SK-N-MC (cell line): ENCODE data around the gene SCAF11.
"Not testable (repeated sequence)": the region's sequence is repeated elsewhere in the genome, so short reads cannot be mapped to it uniquely, and the experiment has no call there.

Source experiments
- DNase-seq: peaks from one replicate; pipeline ENCODE4 v3.0.0-alpha.2; 2011; ENCODE audit warnings: low read depth, low spot score
- H3K27ac ChIP-seq: fragments of 200-600 bp; sonication (generic); 2 replicates; pipeline ENCODE4 v1.5.1; 2016; ENCODE audit warnings: mixed run types
- H3K36me3 ChIP-seq: fragments of 200-600 bp; sonication (generic); 2 replicates; pipeline ENCODE4 v1.6.1; 2017; ENCODE audit warnings: antibody characterized with exemption, low read length, mixed read lengths; ENCODE audit not compliant: insufficient read depth
- H3K4me3 ChIP-seq: fragments of 200-600 bp; sonication (generic); 2 replicates; pipeline ENCODE4 v1.5.1; 2016
- H3K9ac ChIP-seq: fragments of 200-600 bp; sonication (generic); 2 replicates; pipeline ENCODE4 v1.8.0; 2017; ENCODE audit warnings: mixed run types, mixed read lengths; ENCODE audit not compliant: insufficient read length
- H3K9me3 ChIP-seq: fragments of 200-600 bp; sonication (generic); 2 replicates; pipeline ENCODE4 v1.6.1; 2017; ENCODE audit warnings: low read depth, mild to moderate bottlenecking, antibody characterized with exemption, low read length, moderate library complexity, mixed read lengths
- EZH2 ChIP-seq: fragments of 200-600 bp; sonication (generic); IDR thresholded peaks from one replicate; pipeline ENCODE4 v1.6.1; 2017; ENCODE audit warnings: antibody characterized with exemption
- FOXP2 ChIP-seq: optimal IDR thresholded peaks from 2 replicates; pipeline ENCODE3; 2011; ENCODE audit warnings: mild to moderate bottlenecking, moderate library complexity; ENCODE audit not compliant: insufficient read depth; ENCODE audit errors: extremely low read length, control extremely low read depth
- POLR2AphosphoS5 ChIP-seq: IDR thresholded peaks from 2 replicates; pipeline ENCODE4 v1.6.1; 2012; ENCODE audit warnings: mild to moderate bottlenecking, low read depth, low read length, borderline replicate concordance

SCAF11 gene

DNA sequence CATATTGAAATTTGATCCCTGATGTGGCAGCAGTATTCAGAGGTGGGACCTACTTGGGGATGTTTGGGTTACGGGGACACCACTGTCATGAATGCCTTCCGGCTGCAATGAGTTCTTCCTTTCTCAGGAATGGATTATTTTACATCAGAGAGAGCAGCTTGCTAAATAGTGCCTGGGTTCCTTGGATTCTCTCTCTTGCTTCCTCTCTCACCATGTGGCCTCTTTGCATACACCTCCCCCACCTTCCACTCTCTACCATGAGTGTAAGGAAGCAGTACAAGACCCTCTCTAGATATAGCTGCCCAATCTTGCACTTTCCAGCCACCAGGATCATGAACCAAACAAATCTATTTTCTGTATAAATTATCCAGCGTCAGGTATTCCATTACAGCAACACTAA is 15.4 kb upstream of the SCAF11 start:
- Histone ChIP-seq H3K9me3 (no peaks in the 10 kb centered on the region), H3K4me3 (no peak overlapping the region), H3K9ac (no peak overlapping the region), H3K27ac (no peak overlapping the region), H3K36me3 (no peaks in the 10 kb centered on the region)
- TF ChIP-seq FOXP2: no peak
- TF ChIP-seq POLR2AphosphoS5: no peak
- no peak for TF ChIP-seq EZH2
- DNase-seq: no peak

GRCh38 chr12:46005151-46005797 is 14.9 kb upstream of the SCAF11 start:
- DNase-seq: no peak
- no peak overlapping the region for H3K4me3 ChIP-seq
- no peak overlapping the region for H3K9ac ChIP-seq
- no peak overlapping the region for H3K27ac ChIP-seq
- H3K36me3 ChIP-seq: no peaks in the 10 kb centered on the region
- TF ChIP-seq POLR2AphosphoS5: no peak
- TF ChIP-seq EZH2: no peak
- TF ChIP-seq FOXP2: no peak
- H3K9me3 ChIP-seq: no peaks in the 10 kb centered on the region

- TF ChIP-seq EZH2 (no peak), POLR2AphosphoS5 (no peak), FOXP2 (no peak)
- DNase-seq: no peak
- Histone ChIP-seq H3K9me3 (no peaks in the 10 kb centered on the region), H3K9ac (no peak overlapping the region), H3K36me3 (no peaks in the 10 kb centered on the region), H3K27ac (no peak overlapping the region), H3K4me3 (no peak overlapping the region)
Observed at GRCh38 chr12:46004715-46005114, 14.3 kb upstream of the SCAF11 start.

DNA sequence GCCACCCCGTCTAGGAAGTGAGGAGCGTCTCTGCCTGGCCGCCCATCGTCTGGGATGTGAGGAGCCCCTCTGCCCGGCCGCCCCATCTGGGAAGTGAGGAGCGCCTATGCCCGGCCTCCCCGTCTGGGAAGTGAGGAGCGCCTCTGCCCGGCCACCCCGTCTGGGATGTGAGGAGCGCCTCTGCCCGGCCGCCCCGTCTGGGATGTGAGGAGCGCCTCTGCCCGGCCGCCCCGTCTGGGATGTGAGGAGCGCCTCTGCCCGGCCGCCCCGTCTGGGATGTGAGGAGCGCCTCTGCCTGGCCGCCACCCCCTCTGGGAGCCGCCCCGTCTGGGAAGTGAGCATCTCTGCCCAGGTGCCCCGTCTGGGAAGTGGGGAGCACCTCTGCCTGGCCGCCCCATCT is 9.7 kb upstream of the SCAF11 start:
- not testable (repeated sequence) for H3K9ac ChIP-seq, H3K9me3 ChIP-seq, DNase-seq, H3K36me3 ChIP-seq, H3K27ac ChIP-seq, H3K4me3 ChIP-seq

DNA sequence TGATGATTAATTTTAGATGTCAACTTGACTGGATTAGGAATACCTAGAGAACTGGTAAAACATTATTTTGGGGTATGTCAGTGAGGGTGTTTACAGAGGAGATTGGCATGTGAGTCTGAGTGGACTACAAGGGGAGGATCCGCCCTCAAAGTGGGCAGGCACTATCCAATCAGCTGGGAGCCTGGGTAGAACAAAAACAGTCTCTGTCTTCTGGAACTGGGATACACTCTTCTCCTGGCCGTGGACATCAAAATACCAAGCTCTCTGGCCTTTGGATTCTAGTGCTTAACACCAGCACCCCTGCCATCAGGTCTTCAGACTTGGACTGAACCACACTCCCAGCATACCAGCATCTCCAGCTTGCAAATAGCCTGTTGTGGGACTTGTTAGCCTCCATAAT is 4.4 kb upstream of the SCAF11 start:
- Histone ChIP-seq H3K9ac (no peak overlapping the region), H3K9me3 (no peaks in the 10 kb centered on the region), H3K4me3 (no peak overlapping the region), H3K27ac (no peak overlapping the region), H3K36me3 (no peaks in the 10 kb centered on the region)
- TF ChIP-seq EZH2: no peak
- TF ChIP-seq POLR2AphosphoS5: no peak
- TF ChIP-seq FOXP2: no peak
- DNase-seq: no peak

- Histone ChIP-seq H3K27ac (peak overlapping the region; percentile 92), H3K9me3 (no peaks in the 10 kb centered on the region), H3K36me3 (peaks cover 15% of the 10 kb centered on the region), H3K9ac (peak overlapping the region; percentile 82), H3K4me3 (peak overlapping the region; percentile 94)
- TF ChIP-seq FOXP2 (peak; percentile 57), EZH2 (no peak), POLR2AphosphoS5 (peak; percentile 86)
- peak; percentile 48 for DNase-seq
Observed at GRCh38 chr12:45991284-45992249, 1.2 kb upstream of the SCAF11 start.

DNA sequence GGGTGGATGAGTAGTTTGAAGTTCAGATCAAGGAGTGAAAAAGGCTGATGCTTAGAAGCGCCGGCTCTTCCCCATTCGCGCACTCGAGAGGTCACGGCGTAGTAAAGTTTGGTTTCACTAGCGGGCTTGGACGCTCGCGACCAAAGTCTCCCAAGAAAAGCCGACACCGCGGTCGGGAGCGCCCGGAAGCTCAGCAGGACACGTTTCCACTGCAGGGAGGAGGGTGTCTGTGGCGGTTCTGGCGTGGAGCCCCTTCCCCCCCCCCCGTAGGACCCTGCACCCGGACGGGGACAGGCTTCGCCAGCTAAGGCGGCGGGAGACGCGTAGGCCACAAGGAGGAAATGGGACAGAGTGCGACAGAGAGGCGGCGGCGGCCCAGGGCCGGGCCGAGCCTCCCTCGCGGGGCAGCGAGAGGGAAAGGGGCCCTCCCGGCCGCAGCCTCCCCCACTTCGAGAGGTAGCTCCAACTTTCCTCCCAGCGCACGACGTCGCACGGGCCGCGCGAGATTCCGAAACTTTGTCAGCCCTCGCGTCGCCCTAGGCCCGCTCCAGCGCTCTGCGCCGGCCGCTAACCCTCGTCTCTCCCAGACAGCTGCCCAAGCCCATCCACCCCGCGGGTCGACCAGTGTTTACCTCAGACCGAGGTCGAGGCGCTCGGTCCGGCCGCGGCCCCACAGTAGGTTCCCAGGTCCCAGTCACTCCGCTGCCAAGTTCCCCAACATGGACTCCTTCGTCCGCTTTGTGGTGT is 480 bp downstream of the SCAF11 start:
- peak overlapping the region; percentile 92 for H3K27ac ChIP-seq
- peak overlapping the region; percentile 94 for H3K4me3 ChIP-seq
- H3K9ac ChIP-seq: peak overlapping the region; percentile 97
- no peak for DNase-seq
- no peaks in the 10 kb centered on the region for H3K9me3 ChIP-seq
- no peak for TF ChIP-seq EZH2
- no peak for TF ChIP-seq POLR2AphosphoS5
- no peak for TF ChIP-seq FOXP2
- peaks cover 32% of the 10 kb centered on the region for H3K36me3 ChIP-seq

DNA sequence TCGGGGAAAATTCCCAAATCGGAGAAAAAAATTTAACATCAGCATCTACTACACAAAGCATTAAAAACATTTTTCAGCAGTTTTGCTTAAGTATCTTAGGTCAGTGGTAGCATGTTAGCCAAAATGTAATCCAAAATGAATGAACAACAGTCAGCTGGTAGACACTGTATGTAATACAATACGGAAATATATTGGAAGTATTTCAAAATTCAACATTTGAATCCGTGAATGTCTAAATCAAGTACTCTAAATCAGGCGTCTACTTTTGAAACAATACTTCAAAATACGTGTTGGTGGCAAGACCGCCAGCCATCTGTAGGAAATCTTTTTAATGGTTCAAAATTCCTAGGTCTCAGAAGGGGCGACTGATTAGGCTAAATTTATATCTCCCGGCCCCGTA is 1.1 kb downstream of the SCAF11 start:
- Histone ChIP-seq H3K9ac (peak overlapping the region; percentile 97), H3K36me3 (peaks cover 37% of the 10 kb centered on the region), H3K4me3 (peak overlapping the region; percentile 94), H3K9me3 (no peaks in the 10 kb centered on the region), H3K27ac (peak overlapping the region; percentile 92)
- TF ChIP-seq FOXP2 (no peak), POLR2AphosphoS5 (no peak), EZH2 (no peak)
- no peak for DNase-seq
